SU-DHL-6 (cell line): ENCODE measurements around the gene RAD23B.

Experiments used
- CTCF ChIP-seq: fragments of 200-600 bp; sonication (generic); IDR thresholded peaks from one replicate; pipeline ENCODE4 v1.5.1; 2017; ENCODE audit warnings: antibody characterized with exemption, mild to moderate bottlenecking, low read length, moderate library complexity; ENCODE audit not compliant: insufficient read depth, poor library complexity, severe bottlenecking
- EZH2phosphoT487 ChIP-seq: fragments of 200-600 bp; sonication (generic), shearing (Covaris generic); conservative IDR thresholded peaks from 2 replicates; pipeline ENCODE4 v1.6.1; 2018; ENCODE audit warnings: mild to moderate bottlenecking, antibody characterized with exemption, low read length, moderate library complexity, mixed read lengths

- TF ChIP-seq CTCF, result no peak
- TF ChIP-seq EZH2phosphoT487, result no peak
Measured at GRCh38 chr9:107355394-107355793, 72.3 kb downstream of the RAD23B start.
